Suprapubic skin (tissue), 3 donors: ENCODE measurements around the gene HES3.

Source experiments
- EP300 ChIP-seq: sonication (generic); formaldehyde crosslinking; IDR thresholded peaks from one replicate; pipeline ENCODE4 v1.6.1; 2017; ENCODE audit warnings: antibody characterized with exemption
- POLR2A ChIP-seq, 2 donors: fragments of 450-650 bp; IDR thresholded peaks; one replicate each; pipeline ENCODE4 v1.6.1; 2017; ENCODE audit warnings: antibody characterized with exemption in 2 of 2, mild to moderate bottlenecking in 2 of 2, moderate library complexity in 2 of 2
- TF ChIP-seq, protein P1 (sequence below), 2 donors: fragments of 200-600 bp in 1 of 2; fragments of 450-650 bp in 1 of 2; sonication (generic) in 1 of 2; IDR thresholded peaks; one replicate each; pipeline ENCODE4 v1.5.1; 2016 to 2019; ENCODE audit warnings: antibody characterized with exemption in 2 of 2, mild to moderate bottlenecking in 1 of 2, moderate library complexity in 1 of 2

DNA sequence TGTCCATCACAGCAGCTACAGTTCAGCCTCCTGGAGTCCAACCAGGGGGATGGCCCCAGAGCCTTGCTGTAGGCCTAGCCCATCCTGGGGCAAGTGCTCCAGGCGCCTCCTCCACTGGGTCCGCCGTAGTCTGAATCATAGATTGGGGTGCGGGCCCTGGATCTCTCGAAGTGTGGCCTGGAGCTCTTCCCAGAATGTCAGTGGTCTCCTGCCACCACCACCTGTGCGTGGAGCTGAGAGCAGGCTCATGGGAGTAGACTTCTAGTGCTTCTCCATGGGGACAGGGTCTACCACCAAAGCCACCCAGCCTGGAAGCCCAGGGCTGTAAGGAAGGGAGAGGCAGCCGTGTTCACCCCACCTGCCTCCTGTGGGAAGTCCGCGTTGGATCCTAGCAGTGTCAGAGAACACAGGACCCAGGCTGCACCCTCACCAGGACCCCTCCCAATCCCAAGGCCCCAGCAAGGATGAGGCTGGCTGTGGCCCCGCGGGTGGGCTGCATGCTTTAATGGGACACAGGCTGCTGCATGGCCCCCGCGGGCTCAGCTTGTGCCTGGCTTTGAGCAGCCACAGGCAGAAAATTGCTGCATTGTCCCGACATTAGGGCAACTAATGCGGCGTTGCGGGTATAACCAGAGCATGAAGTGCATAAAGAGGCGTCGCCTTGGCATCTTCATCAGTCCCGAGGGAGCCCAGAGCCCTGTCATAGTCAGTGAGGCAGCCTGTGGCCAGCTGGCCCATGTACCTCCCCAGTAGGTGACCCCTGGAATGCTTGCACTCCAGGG lies 735 bp upstream of the HES3 start:
- TF ChIP-seq POLR2A (IDR thresholded peaks at IDR 0.05) (no peak), EP300 (no peak)
- TF ChIP-seq, protein P1, sequence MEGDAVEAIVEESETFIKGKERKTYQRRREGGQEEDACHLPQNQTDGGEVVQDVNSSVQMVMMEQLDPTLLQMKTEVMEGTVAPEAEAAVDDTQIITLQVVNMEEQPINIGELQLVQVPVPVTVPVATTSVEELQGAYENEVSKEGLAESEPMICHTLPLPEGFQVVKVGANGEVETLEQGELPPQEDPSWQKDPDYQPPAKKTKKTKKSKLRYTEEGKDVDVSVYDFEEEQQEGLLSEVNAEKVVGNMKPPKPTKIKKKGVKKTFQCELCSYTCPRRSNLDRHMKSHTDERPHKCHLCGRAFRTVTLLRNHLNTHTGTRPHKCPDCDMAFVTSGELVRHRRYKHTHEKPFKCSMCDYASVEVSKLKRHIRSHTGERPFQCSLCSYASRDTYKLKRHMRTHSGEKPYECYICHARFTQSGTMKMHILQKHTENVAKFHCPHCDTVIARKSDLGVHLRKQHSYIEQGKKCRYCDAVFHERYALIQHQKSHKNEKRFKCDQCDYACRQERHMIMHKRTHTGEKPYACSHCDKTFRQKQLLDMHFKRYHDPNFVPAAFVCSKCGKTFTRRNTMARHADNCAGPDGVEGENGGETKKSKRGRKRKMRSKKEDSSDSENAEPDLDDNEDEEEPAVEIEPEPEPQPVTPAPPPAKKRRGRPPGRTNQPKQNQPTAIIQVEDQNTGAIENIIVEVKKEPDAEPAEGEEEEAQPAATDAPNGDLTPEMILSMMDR (IDR thresholded peaks at IDR 0.05), result no peak
